ENCODE results near the gene RIMBP3C.
"Not testable (repeated sequence)": the region's sequence is repeated elsewhere in the genome, so short reads cannot be mapped to it uniquely, and the experiment has no call there.

RIMBP3C gene

GRCh38 chr22:21573293-21573734 is 22.1 kb upstream of the RIMBP3C start:
- no peak for DNase-seq (ENCODE audit: low read depth in 2 of 2)

DNA sequence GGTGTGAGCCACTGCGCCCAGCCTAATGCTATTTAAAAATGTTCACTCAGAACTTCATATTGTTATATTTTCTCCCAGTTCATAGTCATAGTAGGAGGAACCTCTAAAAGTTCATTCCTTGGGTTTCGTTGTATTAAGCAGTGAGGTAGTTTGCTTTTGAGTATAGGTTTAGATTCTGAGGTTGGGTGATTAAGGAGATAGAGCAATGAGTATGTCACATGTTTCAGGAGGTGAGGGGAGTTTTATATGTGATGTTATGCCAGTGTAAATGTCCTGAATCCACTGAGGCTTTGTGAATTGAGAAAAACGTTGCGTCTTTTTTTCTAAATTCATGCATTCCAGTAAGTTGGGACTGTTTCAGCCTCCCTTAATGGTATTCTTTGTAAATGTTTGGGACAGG is 20.4 kb upstream of the RIMBP3C start:
- no peak for DNase-seq (ENCODE audit: low read depth in 2 of 2)

DNA sequence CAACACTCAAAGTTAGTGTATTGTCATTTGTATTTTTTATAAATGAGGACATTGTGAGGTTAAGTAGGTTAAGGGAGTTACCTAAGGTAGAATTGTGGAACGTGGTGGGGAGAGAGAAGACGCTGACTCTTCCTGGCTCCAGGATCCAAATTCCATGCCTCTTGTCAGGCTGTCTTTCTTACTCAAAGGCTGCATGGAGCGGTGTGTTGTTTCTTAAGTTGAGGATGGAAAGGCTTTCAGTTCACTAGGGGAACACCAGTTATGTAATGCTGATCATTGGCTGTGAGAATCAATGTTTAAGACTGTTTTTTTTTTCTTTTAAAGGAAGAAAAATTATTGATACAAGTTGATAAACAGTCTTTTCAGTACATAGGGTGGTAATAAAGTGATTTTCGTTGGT is 19.1 kb upstream of the RIMBP3C start:
- DNase-seq (ENCODE audit: low read depth in 2 of 2) = no peak

- DNase-seq (ENCODE audit: low read depth in 2 of 2) = no peak
Measured at GRCh38 chr22:21569459-21570170, 18.4 kb upstream of the RIMBP3C start.

DNA sequence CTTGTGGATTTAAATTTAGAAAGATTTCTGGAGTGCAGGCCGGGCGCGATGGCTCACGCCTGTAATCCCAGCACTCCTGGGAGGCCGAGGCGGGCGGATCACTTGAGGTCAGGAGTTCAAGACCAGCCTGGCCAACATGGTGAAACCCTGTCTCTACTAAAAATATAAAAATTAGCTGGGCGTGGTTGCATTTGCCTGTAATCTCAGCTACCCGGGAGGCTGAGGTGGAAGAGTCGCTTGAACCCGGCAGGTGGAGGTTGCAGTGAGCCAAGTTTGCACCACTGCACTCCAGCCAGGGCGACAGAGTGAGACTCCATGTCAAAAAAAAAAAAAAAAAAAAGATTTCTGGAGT is 17.8 kb upstream of the RIMBP3C start:
- not testable (repeated sequence) for DNase-seq (ENCODE audit: low read depth in 2 of 2)

DNA sequence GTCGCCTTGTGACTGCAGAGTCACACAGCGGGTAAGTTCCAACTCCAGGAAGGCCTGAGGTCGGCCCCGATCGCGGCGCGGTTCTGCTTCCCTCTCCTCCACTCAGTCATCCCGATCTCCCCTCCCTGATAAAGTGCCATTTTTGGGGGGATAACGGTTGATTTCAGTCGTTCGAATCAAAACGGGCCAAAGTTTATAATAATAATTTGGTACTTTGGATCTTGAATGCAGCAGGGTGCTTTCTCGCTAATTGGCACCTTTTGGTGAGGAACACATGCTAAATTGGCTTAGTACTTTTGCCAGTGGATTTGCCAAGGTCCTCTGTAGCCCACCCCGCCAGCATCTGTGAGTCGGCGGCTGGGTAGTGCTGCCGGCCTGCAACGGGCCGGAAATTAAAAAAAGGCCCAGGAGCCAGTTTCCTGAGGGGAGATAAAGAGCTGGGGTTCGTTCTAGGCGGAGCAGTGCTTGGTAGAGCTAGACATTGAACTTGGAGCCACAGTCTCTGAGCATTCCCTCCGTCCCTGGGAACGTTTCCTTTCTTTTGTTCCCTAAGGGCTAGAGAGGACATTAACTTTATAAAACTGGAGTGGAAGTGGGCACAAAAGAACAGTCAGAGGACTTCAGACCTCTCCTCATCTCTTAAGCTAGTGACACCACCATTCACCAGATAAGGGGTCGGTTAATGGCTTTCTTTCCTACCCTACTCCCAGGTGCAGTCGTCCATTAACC is 17.2 kb upstream of the RIMBP3C start:
- DNase-seq (ENCODE audit: low read depth in 2 of 2) = no peak

- DNase-seq (ENCODE audit: low read depth in 2 of 2) = peak; percentile 74 to 82
Measured at GRCh38 chr22:21567456-21568346, 16.4 kb upstream of the RIMBP3C start, which contains the start of gene UBE2L3. UBE2L3 (plus strand) TSS chr22:21567714; CDS start chr22:21567745, 31 bp downstream.

DNA sequence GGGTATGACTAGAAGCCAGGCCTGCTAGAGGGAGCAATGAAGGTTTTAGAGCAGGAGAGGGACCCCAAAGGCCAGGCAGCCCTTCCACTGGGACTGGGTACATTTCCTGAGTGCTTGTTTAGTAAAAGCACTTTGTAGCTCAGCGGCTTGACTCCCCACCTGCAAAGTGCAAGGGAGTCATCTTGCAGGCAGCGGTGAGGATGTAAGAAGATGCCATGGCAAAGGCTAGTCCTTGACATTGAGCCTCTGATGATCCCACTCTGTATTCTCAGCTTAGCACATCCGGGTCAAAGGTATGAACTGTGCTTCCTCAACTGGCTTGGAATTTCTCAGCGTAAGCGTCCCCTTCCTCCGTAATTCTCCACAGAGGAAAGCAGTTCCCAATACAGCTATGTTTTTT is 13.2 kb upstream of the RIMBP3C start:
- DNase-seq (ENCODE audit: low read depth in 2 of 2) = no peak

- DNase-seq (ENCODE audit: low read depth in 2 of 2) = no peak
Measured at GRCh38 chr22:21563912-21564311, 12.7 kb upstream of the RIMBP3C start.

- DNase-seq (ENCODE audit: low read depth in 2 of 2) = not testable (repeated sequence)
Measured at GRCh38 chr22:21560657-21561056, 9.4 kb upstream of the RIMBP3C start.

- not testable (repeated sequence) for DNase-seq (ENCODE audit: low read depth in 2 of 2)
Measured at GRCh38 chr22:21559345-21560125, 8.3 kb upstream of the RIMBP3C start.

GRCh38 chr22:21550678-21551047 is 598 bp downstream of the RIMBP3C start:
- DNase-seq (ENCODE audit: low read depth in 2 of 2) = not testable (repeated sequence)

GRCh38 chr22:21550008-21550677 is 1.1 kb downstream of the RIMBP3C start:
- DNase-seq (ENCODE audit: low read depth in 2 of 2) = not testable (repeated sequence)

DNA sequence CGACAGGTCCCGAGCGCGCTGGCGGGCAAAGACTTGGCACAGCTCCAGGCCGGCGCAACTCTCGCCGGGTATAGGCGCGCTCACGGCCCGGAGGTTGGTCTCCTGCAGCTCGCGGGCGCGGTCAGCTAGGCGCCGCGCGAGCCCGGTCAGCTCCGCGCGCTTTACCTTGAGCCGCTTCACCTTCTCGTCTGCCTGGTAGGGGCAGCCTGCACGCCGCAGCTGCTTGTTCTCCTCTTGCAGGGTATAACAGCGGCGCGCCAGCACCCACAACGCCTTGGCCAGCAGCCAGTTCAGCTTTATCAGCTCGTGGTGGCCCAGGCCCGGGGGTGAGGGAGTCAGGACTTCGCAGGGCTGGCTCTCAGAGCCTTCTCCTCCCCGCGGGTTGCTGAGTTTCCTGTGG is 1.7 kb downstream of the RIMBP3C start:
- DNase-seq (ENCODE audit: low read depth in 2 of 2) = not testable (repeated sequence)

- not testable (repeated sequence) for DNase-seq (ENCODE audit: low read depth in 2 of 2)
Measured at GRCh38 chr22:21544432-21545322, 6.6 kb downstream of the RIMBP3C start.

DNA sequence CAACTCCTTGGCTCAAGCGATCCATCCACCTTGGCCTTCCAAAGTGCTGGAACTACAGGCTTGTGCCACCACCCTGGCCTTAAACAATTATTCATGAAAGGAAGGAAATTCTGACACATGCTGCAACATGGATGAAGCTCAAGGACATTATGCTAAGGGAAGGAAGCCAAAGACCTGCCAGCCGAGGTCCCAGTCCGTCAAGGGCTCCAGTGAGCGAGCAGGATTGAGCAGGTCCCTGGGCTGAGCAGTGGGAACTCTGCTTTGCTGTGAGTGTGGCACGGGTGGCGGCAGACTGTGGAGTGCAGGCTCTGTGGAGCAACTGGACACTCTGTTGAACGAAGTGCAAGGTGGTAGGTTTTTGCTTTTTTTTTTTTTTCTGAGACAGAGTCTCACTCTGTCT is 11.4 kb downstream of the RIMBP3C start:
- DNase-seq (ENCODE audit: low read depth in 2 of 2) = not testable (repeated sequence)

- DNase-seq (ENCODE audit: low read depth in 2 of 2) = not testable (repeated sequence)
Measured at GRCh38 chr22:21532863-21533648, 18.2 kb downstream of the RIMBP3C start.

GRCh38 chr22:21531525-21531924 is 19.7 kb downstream of the RIMBP3C start:
- DNase-seq (ENCODE audit: low read depth in 2 of 2) = not testable (repeated sequence)
